ENCODE data around the gene RHEX.
"Not testable (repeated sequence)": the region's sequence is repeated elsewhere in the genome, so short reads cannot be mapped to it uniquely, and the experiment has no call there.

Gene RHEX

GRCh38 chr1:206052919-206053610 lies at the start of gene RHEX:
RHEX (plus strand) TSS chr1:206053173; CDS start chr1:206097829, 44,656 bp downstream.
- peak within 1 kb of the TSS; percentile 21 for H3K4me3 ChIP-seq (ENCODE audit: low read length)

GRCh38 chr1:206003854-206004800 lies 48.8 kb upstream of the RHEX start:
- no peaks in the 10 kb centered on the region for H3K9me3 ChIP-seq (ENCODE audit: control insufficient read depth, low read depth, low read length)
- H3K36me3 ChIP-seq (ENCODE audit: control insufficient read depth, low read depth, low read length), result no peaks in the 10 kb centered on the region
- H3K9ac ChIP-seq (ENCODE audit: low read length), result no peak overlapping the region
- H3K4me1 ChIP-seq (ENCODE audit: control insufficient read depth, low read depth, low read length), result no peaks in the 10 kb centered on the region
- H3K4me3 ChIP-seq (ENCODE audit: low read length), result no peak overlapping the region
- H3K27ac ChIP-seq (ENCODE audit: low read length), result no peak overlapping the region
- H3K27me3 ChIP-seq (ENCODE audit: control insufficient read depth, insufficient read depth, low read length), result no peaks in the 10 kb centered on the region

More at GRCh38 chr1:206052919-206053610, at the start of gene RHEX:
- not testable (repeated sequence) for H3K9ac ChIP-seq (ENCODE audit: low read length); H3K36me3 ChIP-seq (ENCODE audit: control insufficient read depth, low read depth, low read length); H3K9me3 ChIP-seq (ENCODE audit: control insufficient read depth, low read depth, low read length); H3K27ac ChIP-seq (ENCODE audit: low read length); H3K4me1 ChIP-seq (ENCODE audit: control insufficient read depth, low read depth, low read length); H3K27me3 ChIP-seq (ENCODE audit: control insufficient read depth, insufficient read depth, low read length)

- Histone ChIP-seq H3K27me3 (ENCODE audit: control insufficient read depth, insufficient read depth, low read length) (no peaks in the 10 kb centered on the region), H3K9ac (ENCODE audit: low read length) (no peak overlapping the region), H3K4me1 (ENCODE audit: control insufficient read depth, low read depth, low read length) (no peaks in the 10 kb centered on the region), H3K9me3 (ENCODE audit: control insufficient read depth, low read depth, low read length) (no peaks in the 10 kb centered on the region), H3K4me3 (ENCODE audit: low read length) (no peak overlapping the region), H3K36me3 (ENCODE audit: control insufficient read depth, low read depth, low read length) (no peaks in the 10 kb centered on the region), H3K27ac (ENCODE audit: low read length) (no peak overlapping the region)
These were observed 48.1 kb upstream of the RHEX start for GRCh38 chr1:206004826-206005225.

GRCh38 chr1:206005234-206005633 lies 47.7 kb upstream of the RHEX start:
- Histone ChIP-seq H3K9ac (ENCODE audit: low read length) (no peak overlapping the region), H3K36me3 (ENCODE audit: control insufficient read depth, low read depth, low read length) (no peaks in the 10 kb centered on the region), H3K27me3 (ENCODE audit: control insufficient read depth, insufficient read depth, low read length) (no peaks in the 10 kb centered on the region), H3K27ac (ENCODE audit: low read length) (no peak overlapping the region), H3K9me3 (ENCODE audit: control insufficient read depth, low read depth, low read length) (no peaks in the 10 kb centered on the region), H3K4me1 (ENCODE audit: control insufficient read depth, low read depth, low read length) (no peaks in the 10 kb centered on the region), H3K4me3 (ENCODE audit: low read length) (no peak overlapping the region)

GRCh38 chr1:206005778-206006180 lies 47.2 kb upstream of the RHEX start:
- H3K4me3 ChIP-seq (ENCODE audit: low read length), result no peak overlapping the region
- no peaks in the 10 kb centered on the region for H3K27me3 ChIP-seq (ENCODE audit: control insufficient read depth, insufficient read depth, low read length)
- H3K9ac ChIP-seq (ENCODE audit: low read length), result no peak overlapping the region
- H3K27ac ChIP-seq (ENCODE audit: low read length), result no peak overlapping the region
- no peaks in the 10 kb centered on the region for H3K4me1 ChIP-seq (ENCODE audit: control insufficient read depth, low read depth, low read length)
- H3K9me3 ChIP-seq (ENCODE audit: control insufficient read depth, low read depth, low read length), result no peaks in the 10 kb centered on the region
- no peaks in the 10 kb centered on the region for H3K36me3 ChIP-seq (ENCODE audit: control insufficient read depth, low read depth, low read length)

- Histone ChIP-seq H3K9ac (ENCODE audit: low read length) (no peak overlapping the region), H3K4me1 (ENCODE audit: control insufficient read depth, low read depth, low read length) (no peaks in the 10 kb centered on the region), H3K9me3 (ENCODE audit: control insufficient read depth, low read depth, low read length) (no peaks in the 10 kb centered on the region)
These were observed 46.0 kb upstream of the RHEX start for GRCh38 chr1:206006946-206007345.

GRCh38 chr1:206010060-206010459 lies 42.9 kb upstream of the RHEX start:
- no peak overlapping the region for H3K9ac ChIP-seq (ENCODE audit: low read length)
- H3K4me3 ChIP-seq (ENCODE audit: low read length), result no peak overlapping the region
- no peak overlapping the region for H3K27ac ChIP-seq (ENCODE audit: low read length)
- H3K4me1 ChIP-seq (ENCODE audit: control insufficient read depth, low read depth, low read length), result no peaks in the 10 kb centered on the region
- H3K9me3 ChIP-seq (ENCODE audit: control insufficient read depth, low read depth, low read length), result no peaks in the 10 kb centered on the region
- H3K27me3 ChIP-seq (ENCODE audit: control insufficient read depth, insufficient read depth, low read length), result no peaks in the 10 kb centered on the region
- H3K36me3 ChIP-seq (ENCODE audit: control insufficient read depth, low read depth, low read length), result no peaks in the 10 kb centered on the region

More at GRCh38 chr1:206006946-206007345, 46.0 kb upstream of the RHEX start:
- no peaks in the 10 kb centered on the region for H3K36me3 ChIP-seq (ENCODE audit: control insufficient read depth, low read depth, low read length)
- H3K27ac ChIP-seq (ENCODE audit: low read length), result no peak overlapping the region
- H3K27me3 ChIP-seq (ENCODE audit: control insufficient read depth, insufficient read depth, low read length), result no peaks in the 10 kb centered on the region
- H3K4me3 ChIP-seq (ENCODE audit: low read length), result no peak overlapping the region

GRCh38 chr1:206011057-206011456 lies 41.9 kb upstream of the RHEX start:
- Histone ChIP-seq H3K27ac (ENCODE audit: low read length) (no peak overlapping the region), H3K9ac (ENCODE audit: low read length) (no peak overlapping the region), H3K4me1 (ENCODE audit: control insufficient read depth, low read depth, low read length) (no peaks in the 10 kb centered on the region), H3K4me3 (ENCODE audit: low read length) (no peak overlapping the region), H3K9me3 (ENCODE audit: control insufficient read depth, low read depth, low read length) (no peaks in the 10 kb centered on the region), H3K36me3 (ENCODE audit: control insufficient read depth, low read depth, low read length) (no peaks in the 10 kb centered on the region), H3K27me3 (ENCODE audit: control insufficient read depth, insufficient read depth, low read length) (no peaks in the 10 kb centered on the region)

- H3K4me3 ChIP-seq (ENCODE audit: low read length), result no peak overlapping the region
- H3K36me3 ChIP-seq (ENCODE audit: control insufficient read depth, low read depth, low read length), result no peaks in the 10 kb centered on the region
- no peak overlapping the region for H3K9ac ChIP-seq (ENCODE audit: low read length)
- H3K9me3 ChIP-seq (ENCODE audit: control insufficient read depth, low read depth, low read length), result no peaks in the 10 kb centered on the region
- H3K4me1 ChIP-seq (ENCODE audit: control insufficient read depth, low read depth, low read length), result no peaks in the 10 kb centered on the region
- no peak overlapping the region for H3K27ac ChIP-seq (ENCODE audit: low read length)
- H3K27me3 ChIP-seq (ENCODE audit: control insufficient read depth, insufficient read depth, low read length), result no peaks in the 10 kb centered on the region
These were observed 40.7 kb upstream of the RHEX start for GRCh38 chr1:206012086-206012859.

GRCh38 chr1:206013026-206013795 lies 39.8 kb upstream of the RHEX start:
- no peak overlapping the region for H3K4me3 ChIP-seq (ENCODE audit: low read length)
- H3K4me1 ChIP-seq (ENCODE audit: control insufficient read depth, low read depth, low read length), result no peaks in the 10 kb centered on the region
- no peaks in the 10 kb centered on the region for H3K27me3 ChIP-seq (ENCODE audit: control insufficient read depth, insufficient read depth, low read length)
- H3K27ac ChIP-seq (ENCODE audit: low read length), result no peak overlapping the region
- no peaks in the 10 kb centered on the region for H3K36me3 ChIP-seq (ENCODE audit: control insufficient read depth, low read depth, low read length)
- no peaks in the 10 kb centered on the region for H3K9me3 ChIP-seq (ENCODE audit: control insufficient read depth, low read depth, low read length)
- H3K9ac ChIP-seq (ENCODE audit: low read length), result no peak overlapping the region

GRCh38 chr1:206014601-206015000 lies 38.4 kb upstream of the RHEX start:
- Histone ChIP-seq H3K9me3 (ENCODE audit: control insufficient read depth, low read depth, low read length) (no peaks in the 10 kb centered on the region), H3K4me1 (ENCODE audit: control insufficient read depth, low read depth, low read length) (no peaks in the 10 kb centered on the region), H3K27ac (ENCODE audit: low read length) (no peak overlapping the region), H3K4me3 (ENCODE audit: low read length) (no peak overlapping the region), H3K9ac (ENCODE audit: low read length) (no peak overlapping the region), H3K27me3 (ENCODE audit: control insufficient read depth, insufficient read depth, low read length) (no peaks in the 10 kb centered on the region), H3K36me3 (ENCODE audit: control insufficient read depth, low read depth, low read length) (no peaks in the 10 kb centered on the region)
